Neuron (in vitro differentiated cells): ENCODE measurements around the gene PNPO.
A peak's percentile ranks its signal among the peaks of the same experiment; 100 is the strongest.

Experiments
- H2AFZ ChIP-seq: one replicate; pipeline ENCODE4 v1.6.1; 2013; ENCODE audit warnings: low read depth, mild to moderate bottlenecking, inconsistent platforms, low read length, moderate library complexity
- H3K27me3 ChIP-seq: one replicate; pipeline ENCODE4 v1.6.1; 2013; ENCODE audit warnings: low read length; ENCODE audit not compliant: insufficient read depth
- H3K36me3 ChIP-seq: one replicate; pipeline ENCODE4 v1.6.1; 2013; ENCODE audit warnings: low read length; ENCODE audit not compliant: insufficient read depth
- H3K4me1 ChIP-seq: one replicate; pipeline ENCODE4 v1.6.1; 2013; ENCODE audit warnings: low read length; ENCODE audit not compliant: insufficient read depth
- H3K4me3 ChIP-seq: 2 replicates; pipeline ENCODE4 v1.5.1; 2013; ENCODE audit warnings: mild to moderate bottlenecking, low read length, moderate library complexity
- H3K9me3 ChIP-seq: one replicate; pipeline ENCODE4 v1.6.1; 2013; ENCODE audit warnings: low read length

Gene PNPO

DNA sequence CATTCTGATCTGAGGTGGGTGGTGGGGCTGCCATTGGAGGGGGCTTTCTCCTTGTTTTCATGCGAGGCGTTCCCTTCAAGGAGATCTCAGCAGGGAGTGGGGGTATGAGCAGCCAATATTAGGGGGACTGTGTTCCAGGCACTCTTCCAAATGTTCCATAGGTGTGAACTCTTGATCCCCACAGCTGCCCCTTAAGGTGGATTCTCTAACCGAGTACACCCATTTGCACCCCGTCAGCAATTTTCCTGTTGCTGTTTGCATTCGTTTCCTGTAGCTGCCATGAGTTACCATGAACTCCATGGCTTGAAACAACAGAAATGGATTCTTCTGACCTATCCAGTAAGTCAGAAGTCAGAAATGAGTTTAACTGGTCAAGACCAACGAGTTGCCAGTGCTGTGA is 20.0 kb downstream of the PNPO start:
- Histone ChIP-seq H3K27me3 (peaks cover 23% of the 10 kb centered on the region), H3K4me3 (no peak overlapping the region), H3K4me1 (peaks cover 7% of the 10 kb centered on the region), H3K9me3 (no peaks in the 10 kb centered on the region), H3K36me3 (no peaks in the 10 kb centered on the region), H2AFZ (no peak overlapping the region)

DNA sequence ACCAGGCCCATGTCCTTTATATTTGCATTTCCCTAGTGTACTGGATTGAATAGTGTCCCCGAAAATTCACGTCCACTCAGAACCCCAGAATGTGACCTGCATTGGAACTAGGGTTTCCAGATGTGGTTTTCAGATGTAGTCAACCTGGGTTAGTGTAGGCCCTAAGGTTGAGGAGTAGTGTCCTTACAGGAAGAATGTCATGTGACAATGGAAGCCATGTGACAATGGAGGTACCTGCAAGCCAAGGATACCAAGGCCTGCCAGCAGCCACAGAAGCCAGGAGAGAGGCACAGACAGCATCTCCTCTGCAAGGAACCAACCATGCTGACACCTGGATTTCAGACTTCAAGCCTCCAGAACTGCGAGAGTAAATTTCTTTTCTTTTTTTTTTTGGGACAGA is 21.5 kb downstream of the PNPO start:
- H2AFZ ChIP-seq: no peak overlapping the region
- no peak overlapping the region for H3K4me3 ChIP-seq
- H3K9me3 ChIP-seq: no peaks in the 10 kb centered on the region
- H3K36me3 ChIP-seq: no peaks in the 10 kb centered on the region
- H3K4me1 ChIP-seq: no peaks in the 10 kb centered on the region
- H3K27me3 ChIP-seq: peaks cover 14% of the 10 kb centered on the region

DNA sequence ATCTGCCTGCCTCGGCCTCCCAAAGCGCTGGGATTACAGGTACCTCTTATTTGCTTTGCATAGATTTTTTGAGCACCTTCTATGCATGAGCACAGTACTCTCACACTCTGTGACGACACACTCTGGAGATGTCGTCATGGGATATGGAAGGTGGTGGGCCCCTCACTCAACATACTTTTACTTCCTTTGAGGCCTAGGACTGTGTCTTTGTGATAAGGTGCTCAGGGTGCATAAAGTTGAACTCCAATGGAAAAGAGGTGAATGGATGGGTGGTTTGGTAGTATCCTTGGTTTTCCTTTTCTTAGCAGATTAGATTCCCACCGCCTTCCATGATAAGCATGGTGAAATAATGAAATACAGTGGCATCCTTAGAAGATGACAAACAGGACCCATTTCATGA is 23.5 kb downstream of the PNPO start:
- Histone ChIP-seq H3K27me3 (peaks cover 2% of the 10 kb centered on the region), H3K4me3 (no peak overlapping the region), H3K4me1 (no peaks in the 10 kb centered on the region), H3K36me3 (no peaks in the 10 kb centered on the region), H2AFZ (no peak overlapping the region), H3K9me3 (no peaks in the 10 kb centered on the region)

DNA sequence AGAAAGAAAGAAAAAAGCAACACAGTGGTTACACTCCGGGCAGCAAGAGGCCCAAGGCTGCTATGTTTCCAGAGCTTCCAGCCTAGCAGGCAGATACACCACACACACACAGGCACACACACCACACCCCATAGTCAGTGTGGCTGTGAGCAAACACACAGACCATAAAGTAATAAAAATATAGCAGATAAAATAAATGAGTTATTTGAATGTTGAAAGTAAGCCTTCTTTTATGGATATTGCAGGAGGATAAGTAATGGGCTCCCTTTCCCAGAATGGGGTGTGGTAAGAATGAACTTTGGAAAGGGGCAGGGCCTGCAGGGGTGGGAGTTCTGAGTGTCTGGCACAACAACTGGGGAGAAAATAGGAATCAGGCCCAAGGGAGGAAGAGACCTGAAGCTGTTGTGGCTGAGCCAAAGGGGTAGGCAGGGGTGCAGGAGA is 24.7 kb downstream of the PNPO start:
- no peak overlapping the region for H2AFZ ChIP-seq
- H3K9me3 ChIP-seq: no peaks in the 10 kb centered on the region
- no peak overlapping the region for H3K4me3 ChIP-seq
- no peaks in the 10 kb centered on the region for H3K27me3 ChIP-seq
- peaks cover 3% of the 10 kb centered on the region for H3K4me1 ChIP-seq
- H3K36me3 ChIP-seq: no peaks in the 10 kb centered on the region

DNA sequence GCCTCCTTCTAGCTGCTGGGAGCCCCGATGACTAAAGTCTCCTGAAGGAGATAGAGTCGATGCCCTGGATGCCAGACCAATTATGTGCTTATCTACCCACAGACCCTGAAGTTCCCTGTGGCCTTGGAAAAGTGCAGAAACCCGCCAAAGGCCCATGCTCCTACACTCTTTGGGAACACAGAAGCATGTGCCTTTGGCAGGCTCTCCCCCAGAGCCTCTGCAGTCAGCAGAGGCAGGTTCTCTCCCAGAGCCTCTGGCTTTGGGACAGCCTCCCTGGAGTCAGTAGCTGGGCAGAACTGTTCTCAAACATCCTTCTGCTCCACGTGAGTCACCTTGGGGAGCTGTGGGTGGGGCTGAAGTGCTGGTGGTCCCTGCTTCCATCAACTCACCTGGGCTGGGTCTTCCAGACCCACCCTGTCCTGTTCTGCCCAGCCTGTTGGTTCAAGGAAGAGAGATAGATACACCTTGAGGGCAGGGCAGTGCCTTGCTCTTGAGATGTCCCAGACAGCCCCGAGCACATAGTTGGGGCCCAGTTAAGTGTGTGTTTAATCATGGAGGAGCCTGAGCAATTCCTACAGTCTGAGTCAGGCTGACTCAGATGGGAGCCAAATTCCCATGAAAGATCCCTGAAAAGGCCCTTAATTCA is 26.4 kb downstream of the PNPO start:
- no peaks in the 10 kb centered on the region for H3K27me3 ChIP-seq
- peaks cover 1% of the 10 kb centered on the region for H3K36me3 ChIP-seq
- H3K9me3 ChIP-seq: no peaks in the 10 kb centered on the region
- no peak overlapping the region for H3K4me3 ChIP-seq
- H2AFZ ChIP-seq: no peak overlapping the region
- peaks cover 11% of the 10 kb centered on the region for H3K4me1 ChIP-seq

DNA sequence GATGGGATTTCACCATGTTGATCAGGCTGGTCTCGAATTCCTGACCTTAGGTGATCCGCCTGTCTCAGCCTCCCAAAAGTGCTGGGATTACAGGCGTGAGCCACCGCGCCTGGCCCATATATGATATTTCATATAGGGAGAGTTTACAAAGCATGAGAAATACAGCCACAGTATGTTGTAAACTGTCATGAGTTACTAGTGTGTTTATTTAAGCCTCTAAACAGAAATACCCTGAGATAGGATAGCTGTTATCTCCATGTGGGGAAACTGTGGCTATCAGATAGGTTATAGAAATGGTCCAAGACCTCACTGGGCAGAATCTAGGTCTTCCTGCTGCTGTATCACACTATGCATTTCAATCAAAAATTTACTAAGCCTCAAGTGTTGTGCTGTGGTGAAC is 27.5 kb downstream of the PNPO start:
- Histone ChIP-seq H3K4me3 (no peak overlapping the region), H3K36me3 (peaks cover 10% of the 10 kb centered on the region), H3K9me3 (no peaks in the 10 kb centered on the region), H3K4me1 (peaks cover 11% of the 10 kb centered on the region), H3K27me3 (no peaks in the 10 kb centered on the region), H2AFZ (no peak overlapping the region)

DNA sequence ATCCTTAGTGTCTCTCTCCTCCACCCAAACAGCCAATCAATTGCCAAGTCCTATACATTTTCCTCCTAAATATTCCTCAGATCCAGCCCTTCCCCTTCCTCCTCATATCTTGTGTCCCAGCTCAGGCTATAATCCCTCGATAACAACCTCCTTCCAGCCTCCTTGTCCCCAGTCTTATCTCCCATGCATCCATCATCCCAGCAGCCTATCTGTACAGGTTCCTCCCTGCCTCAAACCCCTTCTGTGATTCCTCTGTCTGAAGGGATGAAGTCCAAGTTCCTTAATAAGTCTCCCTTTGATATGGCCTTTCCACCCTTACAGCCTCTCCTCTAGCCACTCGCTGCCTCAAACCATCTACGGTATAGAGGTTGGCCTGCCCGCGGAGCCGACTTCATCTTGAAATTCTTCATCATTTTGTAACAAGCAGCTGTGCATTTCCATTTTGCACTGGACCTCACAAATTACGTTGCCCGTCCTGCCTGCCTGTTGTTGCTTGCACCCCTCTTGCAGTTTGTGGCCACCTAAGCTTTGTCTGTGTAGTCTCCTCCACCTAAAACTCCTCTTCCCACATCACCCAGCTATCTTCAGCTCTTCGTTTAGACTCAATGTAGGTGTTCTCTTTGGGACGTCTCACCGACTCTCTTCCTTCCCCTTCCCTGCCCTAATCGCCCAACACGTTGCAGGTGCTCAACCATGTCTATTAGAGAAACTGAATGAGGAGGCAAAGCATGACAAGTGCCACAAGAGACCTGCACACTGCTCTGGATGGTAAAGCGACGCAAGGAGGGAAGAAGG is 28.8 kb downstream of the PNPO start:
- Histone ChIP-seq H3K36me3 (peaks cover 18% of the 10 kb centered on the region), H3K4me3 (peak overlapping the region; percentile 24), H3K9me3 (no peaks in the 10 kb centered on the region)

DNA sequence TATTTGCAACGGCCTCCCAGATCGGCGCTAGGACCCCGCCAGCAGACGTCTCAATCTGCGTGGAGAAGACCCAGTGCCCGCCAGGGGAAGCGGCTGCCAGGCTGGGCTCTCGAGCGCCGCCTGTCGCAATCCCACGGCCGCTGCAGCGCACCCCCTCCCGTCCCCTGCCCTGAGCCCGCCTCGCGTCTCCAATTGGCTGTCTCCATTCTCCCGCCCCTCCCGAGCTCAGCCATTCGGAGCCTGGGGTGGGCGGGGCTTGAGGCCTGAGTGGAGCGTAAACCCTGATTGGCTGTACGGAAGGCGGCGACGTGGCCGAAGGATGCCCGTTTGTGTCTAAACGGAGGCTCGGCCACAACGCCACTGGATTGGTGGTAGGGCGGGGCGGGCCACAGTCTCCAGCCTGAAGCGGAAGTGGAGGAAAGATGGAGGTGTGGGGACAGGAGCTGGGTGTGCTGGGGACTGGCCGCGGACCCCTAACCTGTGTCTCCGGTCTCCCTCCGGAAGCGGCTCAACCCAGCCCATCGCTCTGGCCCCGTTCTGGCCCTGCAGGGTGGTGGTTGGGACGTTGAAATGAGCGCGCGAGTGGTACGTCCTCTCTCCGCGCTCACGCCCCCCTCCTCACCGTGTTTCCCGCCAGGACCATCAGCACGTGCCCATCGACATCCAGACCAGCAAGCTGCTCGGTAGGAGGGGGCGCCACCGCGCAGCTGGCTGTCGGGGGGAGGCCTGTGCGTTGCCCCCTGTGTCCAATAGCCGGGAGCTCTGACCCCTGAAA is 29.5 kb downstream of the PNPO start, which contains the start of gene CDK5RAP3:
Gene CDK5RAP3, plus strand, starts transcription at position 389 of the 775 bp plus-strand sequence. Its CDS starts 34 bp downstream, at position 423.
- Histone ChIP-seq H3K36me3 (peaks cover 26% of the 10 kb centered on the region), H3K4me1 (peaks cover 11% of the 10 kb centered on the region), H3K9me3 (no peaks in the 10 kb centered on the region), H3K27me3 (no peaks in the 10 kb centered on the region), H3K4me3 (peak within 1 kb of the TSS; percentile 64), H2AFZ (peak within 1 kb of the TSS; percentile 11)

More for the DNA sequence above, 28.8 kb downstream of the PNPO start:
- H2AFZ ChIP-seq: peak overlapping the region; percentile 11
- no peaks in the 10 kb centered on the region for H3K27me3 ChIP-seq
- peaks cover 11% of the 10 kb centered on the region for H3K4me1 ChIP-seq

DNA sequence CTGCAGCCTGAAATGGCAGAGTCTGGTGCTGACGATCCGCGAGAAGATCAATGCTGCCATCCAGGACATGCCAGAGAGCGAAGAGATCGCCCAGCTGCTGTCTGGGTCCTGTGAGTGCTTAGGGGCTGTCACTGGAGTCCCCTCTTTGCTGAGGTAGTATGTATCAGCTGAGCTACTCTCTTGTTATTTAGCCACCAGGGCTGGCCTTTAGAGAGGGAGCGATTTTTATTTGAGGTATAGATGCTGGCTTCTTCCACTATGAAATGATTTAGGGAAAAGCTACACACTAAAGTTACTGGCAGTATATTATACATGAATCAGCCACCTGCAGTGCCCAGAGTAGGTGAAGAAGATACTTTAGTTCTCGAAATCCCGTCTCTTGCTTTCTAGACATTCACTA is 32.2 kb downstream of the PNPO start:
- H3K27me3 ChIP-seq: no peaks in the 10 kb centered on the region
- H3K36me3 ChIP-seq: peaks cover 40% of the 10 kb centered on the region
- H3K9me3 ChIP-seq: no peaks in the 10 kb centered on the region

DNA sequence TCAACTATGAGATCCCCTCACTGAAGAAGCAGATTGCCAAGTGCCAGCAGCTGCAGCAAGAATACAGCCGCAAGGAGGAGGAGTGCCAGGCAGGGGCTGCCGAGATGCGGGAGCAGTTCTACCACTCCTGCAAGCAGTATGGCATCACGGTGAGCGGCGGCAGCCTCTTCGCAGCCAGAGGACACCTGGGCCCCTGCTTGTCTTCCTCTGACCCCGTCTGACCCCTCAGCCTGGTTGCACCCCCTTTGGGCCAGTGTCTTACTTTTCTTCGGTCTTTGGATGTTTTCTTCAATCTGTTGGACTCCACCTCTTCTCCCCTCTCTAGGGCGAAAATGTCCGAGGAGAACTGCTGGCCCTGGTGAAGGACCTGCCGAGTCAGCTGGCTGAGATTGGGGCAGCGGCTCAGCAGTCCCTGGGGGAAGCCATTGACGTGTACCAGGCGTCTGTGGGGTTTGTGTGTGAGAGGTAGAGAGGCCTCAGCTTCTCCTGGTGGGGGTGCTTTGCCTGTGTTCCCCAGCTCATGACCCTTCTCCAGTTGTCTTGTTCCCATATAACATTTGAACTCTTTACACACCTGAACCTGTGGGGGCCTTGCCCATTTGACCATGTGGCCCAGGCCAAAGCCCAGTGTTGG is 33.9 kb downstream of the PNPO start:
- Histone ChIP-seq H3K36me3 (peaks cover 58% of the 10 kb centered on the region), H3K9me3 (no peaks in the 10 kb centered on the region), H2AFZ (no peak overlapping the region)

More for the DNA sequence above, 32.2 kb downstream of the PNPO start:
- Histone ChIP-seq H3K4me3 (no peak overlapping the region), H2AFZ (no peak overlapping the region), H3K4me1 (peaks cover 12% of the 10 kb centered on the region)

DNA sequence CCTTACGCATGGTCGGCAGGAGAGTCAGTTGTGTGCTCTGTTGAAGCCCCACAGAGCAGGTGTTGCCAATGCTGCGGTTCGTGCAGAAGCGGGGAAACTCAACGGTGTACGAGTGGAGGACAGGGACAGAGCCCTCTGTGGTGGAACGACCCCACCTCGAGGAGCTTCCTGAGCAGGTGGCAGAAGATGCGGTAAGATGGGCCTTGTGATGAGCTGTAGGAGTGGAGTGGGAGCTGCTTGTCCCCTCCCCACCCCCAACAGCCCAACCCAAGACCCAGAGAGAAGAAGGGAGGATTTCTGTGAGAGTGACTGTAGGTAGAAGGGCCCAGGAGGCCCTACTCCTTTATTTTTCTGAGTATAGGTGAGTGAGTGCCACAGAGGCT is 34.4 kb downstream of the PNPO start:
- Histone ChIP-seq H2AFZ (no peak overlapping the region), H3K27me3 (no peaks in the 10 kb centered on the region), H3K36me3 (peaks cover 63% of the 10 kb centered on the region), H3K4me3 (no peak overlapping the region), H3K4me1 (peaks cover 12% of the 10 kb centered on the region), H3K9me3 (no peaks in the 10 kb centered on the region)

More for the DNA sequence above, 33.9 kb downstream of the PNPO start:
- Histone ChIP-seq H3K27me3 (no peaks in the 10 kb centered on the region), H3K4me1 (peaks cover 14% of the 10 kb centered on the region), H3K4me3 (no peak overlapping the region)

DNA sequence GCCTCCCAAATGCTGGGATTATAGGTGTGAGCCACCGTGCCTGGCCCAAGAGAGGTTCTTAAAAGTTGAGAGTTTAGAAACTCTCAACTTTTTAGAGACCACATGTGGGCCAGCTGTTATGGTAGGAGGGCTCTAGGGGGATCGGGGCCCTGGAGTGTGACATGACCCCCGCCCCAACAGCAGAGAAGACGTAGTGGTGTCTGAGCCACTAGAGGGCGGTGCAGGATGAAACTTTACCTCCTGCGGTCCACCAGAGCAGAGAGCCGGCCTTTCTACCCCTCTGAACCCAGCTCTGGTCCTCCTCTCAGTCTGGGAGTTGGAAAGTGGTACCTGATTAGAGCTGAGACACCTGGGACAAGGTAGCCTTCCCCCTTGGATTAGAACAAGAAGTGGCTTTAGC is 37.0 kb downstream of the PNPO start:
- H3K27me3 ChIP-seq: no peaks in the 10 kb centered on the region
- H3K36me3 ChIP-seq: peaks cover 81% of the 10 kb centered on the region
- no peak overlapping the region for H3K4me3 ChIP-seq
- H2AFZ ChIP-seq: no peak overlapping the region
- H3K9me3 ChIP-seq: no peaks in the 10 kb centered on the region
- H3K4me1 ChIP-seq: peaks cover 10% of the 10 kb centered on the region
